Brain microvascular endothelial cell (primary cell): ENCODE data around the gene UBLCP1.
A peak's percentile ranks its signal among the peaks of the same experiment; 100 is the strongest.
"Not testable (repeated sequence)": the region's sequence is repeated elsewhere in the genome, so short reads cannot be mapped to it uniquely, and the experiment has no call there.

Experiments used
- DNase-seq: peaks from one replicate; pipeline ENCODE4 v3.0.0-alpha.2; 2020
- H3K27ac ChIP-seq: fragments of 250-450 bp; sonication (Bioruptor Pico); 2 replicates; pipeline ENCODE4 v1.5.1; 2020; ENCODE audit warnings: mild to moderate bottlenecking, moderate library complexity
- H3K27me3 ChIP-seq: fragments of 250-450 bp; sonication (Bioruptor Pico); replicated peaks from 2 replicates; pipeline ENCODE4 v1.5.1; 2020; ENCODE audit warnings: mild to moderate bottlenecking
- H3K36me3 ChIP-seq: fragments of 250-450 bp; sonication (Bioruptor Pico); replicated peaks from 2 replicates; pipeline ENCODE4 v1.5.1; 2020; ENCODE audit warnings: mild to moderate bottlenecking
- H3K4me3 ChIP-seq: 2 replicates; pipeline ENCODE4 v1.5.1; 2011; ENCODE audit warnings: low read depth, mild to moderate bottlenecking, control low read depth, low read length, moderate library complexity
- in situ Hi-C: cut with HindIII; loops from 2 replicates; pipeline ENCODE4 v1.10.0; 2017; ENCODE audit warnings: low sequenced_read_pairs, low pct_ligation_motif_present
- TF ChIP-seq, protein P1 (sequence below): IDR thresholded peaks from 2 replicates; pipeline ENCODE4 v1.5.1; 2011; ENCODE audit warnings: low read depth, mild to moderate bottlenecking, moderate library complexity, low read length, control low read depth, inconsistent platforms; ENCODE audit errors: missing control alignments

Gene UBLCP1

DNA sequence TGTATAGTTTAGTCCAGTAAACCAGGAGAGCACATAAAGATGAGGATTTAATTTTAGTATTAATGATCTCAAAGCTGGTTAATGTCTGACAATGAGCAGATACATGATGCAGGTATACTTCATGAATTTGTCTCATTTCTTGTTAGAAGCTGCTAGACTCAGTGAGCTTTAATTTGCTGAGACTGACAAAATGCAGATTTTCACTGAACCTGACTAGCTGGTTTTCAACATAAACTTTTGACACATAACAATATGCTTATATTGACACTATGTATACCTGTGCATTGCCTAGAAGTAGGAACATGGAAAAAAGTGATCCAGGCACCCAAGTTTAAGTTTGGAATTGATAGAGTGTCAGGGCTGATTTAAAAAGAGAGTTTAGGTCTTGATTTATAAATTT is 10.8 kb downstream of the UBLCP1 start:
- TF ChIP-seq, protein P1, sequence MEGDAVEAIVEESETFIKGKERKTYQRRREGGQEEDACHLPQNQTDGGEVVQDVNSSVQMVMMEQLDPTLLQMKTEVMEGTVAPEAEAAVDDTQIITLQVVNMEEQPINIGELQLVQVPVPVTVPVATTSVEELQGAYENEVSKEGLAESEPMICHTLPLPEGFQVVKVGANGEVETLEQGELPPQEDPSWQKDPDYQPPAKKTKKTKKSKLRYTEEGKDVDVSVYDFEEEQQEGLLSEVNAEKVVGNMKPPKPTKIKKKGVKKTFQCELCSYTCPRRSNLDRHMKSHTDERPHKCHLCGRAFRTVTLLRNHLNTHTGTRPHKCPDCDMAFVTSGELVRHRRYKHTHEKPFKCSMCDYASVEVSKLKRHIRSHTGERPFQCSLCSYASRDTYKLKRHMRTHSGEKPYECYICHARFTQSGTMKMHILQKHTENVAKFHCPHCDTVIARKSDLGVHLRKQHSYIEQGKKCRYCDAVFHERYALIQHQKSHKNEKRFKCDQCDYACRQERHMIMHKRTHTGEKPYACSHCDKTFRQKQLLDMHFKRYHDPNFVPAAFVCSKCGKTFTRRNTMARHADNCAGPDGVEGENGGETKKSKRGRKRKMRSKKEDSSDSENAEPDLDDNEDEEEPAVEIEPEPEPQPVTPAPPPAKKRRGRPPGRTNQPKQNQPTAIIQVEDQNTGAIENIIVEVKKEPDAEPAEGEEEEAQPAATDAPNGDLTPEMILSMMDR: no peak
- DNase-seq: no peak
- no peak overlapping the region for H3K4me3 ChIP-seq
- no peaks in the 10 kb centered on the region for H3K27me3 ChIP-seq
- H3K27ac ChIP-seq: no peak overlapping the region
- peaks cover 25% of the 10 kb centered on the region for H3K36me3 ChIP-seq
- in situ Hi-C loops: no loop called here

DNA sequence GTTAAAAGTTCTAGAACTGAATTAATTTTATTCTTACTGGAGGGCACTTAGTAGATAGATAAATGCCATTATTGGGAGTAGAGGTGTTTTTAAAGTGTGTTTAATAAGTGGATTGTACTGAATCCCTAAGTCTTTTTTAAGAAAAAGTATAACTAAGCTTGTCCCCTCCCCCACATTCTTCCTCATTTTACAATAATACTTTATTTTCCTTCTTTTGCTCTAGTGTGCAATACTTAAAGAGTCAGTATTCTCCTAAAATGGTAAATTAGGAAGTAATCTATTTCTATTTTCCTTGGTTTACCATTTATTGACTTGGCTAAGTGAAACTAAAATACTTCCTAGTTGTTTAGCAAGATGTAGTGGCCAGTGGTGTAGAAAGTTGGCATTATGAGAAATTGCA is 11.6 kb downstream of the UBLCP1 start:
- no peak overlapping the region for H3K4me3 ChIP-seq
- H3K27ac ChIP-seq: no peak overlapping the region
- H3K27me3 ChIP-seq: no peaks in the 10 kb centered on the region
- TF ChIP-seq, protein P1: no peak
- in situ Hi-C loops: no loop called here
- H3K36me3 ChIP-seq: peaks cover 20% of the 10 kb centered on the region
- DNase-seq: no peak

DNA sequence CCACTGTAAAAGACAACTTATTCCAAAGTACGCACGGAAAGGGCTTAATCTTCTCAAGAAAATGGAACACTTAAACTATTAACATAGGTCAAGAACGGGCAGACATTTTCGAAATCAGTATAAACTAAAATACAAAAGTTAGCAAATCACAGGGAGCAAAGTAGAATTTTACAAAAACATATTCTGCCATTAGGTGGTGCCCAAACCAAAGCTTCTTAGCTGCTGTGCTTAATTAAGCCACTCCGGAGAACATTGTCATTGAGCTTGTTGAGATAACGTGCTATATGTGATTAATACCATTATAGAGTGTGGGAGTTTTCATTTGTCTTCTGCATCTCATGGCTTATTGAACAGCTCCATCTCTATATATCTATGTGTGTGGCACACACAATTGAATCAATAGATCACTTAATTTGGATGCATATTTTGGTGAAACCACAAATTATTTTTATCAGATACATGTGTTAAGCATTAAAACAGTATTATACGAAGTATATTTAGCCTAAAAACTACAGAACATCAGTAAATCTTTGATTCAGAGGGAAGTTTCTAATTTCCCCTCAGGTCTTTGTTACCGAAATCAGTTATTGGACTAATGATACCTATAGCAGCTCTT is 23.4 kb downstream of the UBLCP1 start:
- in situ Hi-C loops: no loop called here
- TF ChIP-seq, protein P1: peak; percentile 55
- no peak for DNase-seq

DNA sequence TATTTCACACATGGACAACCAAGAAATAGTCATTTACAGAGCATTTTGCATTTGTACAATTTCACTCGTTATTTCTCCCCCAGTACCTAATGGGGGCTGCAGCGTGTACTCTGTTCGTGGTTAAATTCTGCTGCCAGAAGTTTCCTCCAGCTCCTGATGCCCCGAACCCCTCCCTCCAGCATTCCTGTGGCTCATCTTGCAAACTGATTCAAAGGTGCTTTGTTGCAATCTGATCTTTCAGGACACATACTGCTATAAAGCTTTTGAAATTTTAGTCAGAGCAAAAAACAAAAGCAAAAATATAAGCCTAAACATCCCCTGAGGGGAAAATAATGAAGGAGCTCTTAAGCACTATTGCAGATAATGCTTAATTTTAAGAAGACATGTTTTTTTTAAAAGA is 27.7 kb downstream of the UBLCP1 start:
- H3K36me3 ChIP-seq: no peaks in the 10 kb centered on the region
- no peak overlapping the region for H3K4me3 ChIP-seq
- H3K27ac ChIP-seq: no peak overlapping the region
- DNase-seq: no peak
- H3K27me3 ChIP-seq: no peaks in the 10 kb centered on the region
- in situ Hi-C loops: no loop called here
- TF ChIP-seq, protein P1: no peak

More for the DNA sequence above, 23.4 kb downstream of the UBLCP1 start:
- Histone ChIP-seq H3K27me3 (no peaks in the 10 kb centered on the region), H3K27ac (no peak overlapping the region), H3K4me3 (no peak overlapping the region), H3K36me3 (peaks cover 4% of the 10 kb centered on the region)

DNA sequence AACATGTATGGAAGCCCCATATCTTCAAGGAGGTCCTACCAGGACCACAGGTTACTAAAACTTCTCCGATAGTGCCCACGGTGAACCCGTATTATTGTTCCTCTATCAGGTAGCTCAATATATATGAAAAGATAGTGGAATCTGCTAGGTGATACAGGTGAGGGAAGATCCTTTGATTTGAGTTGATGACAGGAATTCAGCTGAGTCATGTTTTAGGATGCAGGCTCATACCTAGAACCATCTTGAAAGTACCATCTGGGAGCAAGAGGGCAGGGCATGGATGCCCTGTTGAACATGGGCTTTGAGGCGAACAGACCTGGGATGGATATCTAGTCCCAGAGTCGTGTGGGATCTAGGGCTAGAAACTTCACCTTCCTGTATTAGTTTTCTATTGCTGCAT is 31.8 kb downstream of the UBLCP1 start:
- in situ Hi-C loops: no loop called here
- H3K36me3 ChIP-seq: no peaks in the 10 kb centered on the region
- H3K4me3 ChIP-seq: no peak overlapping the region
- H3K27me3 ChIP-seq: no peaks in the 10 kb centered on the region
- no peak for DNase-seq
- TF ChIP-seq, protein P1: no peak
- no peak overlapping the region for H3K27ac ChIP-seq

DNA sequence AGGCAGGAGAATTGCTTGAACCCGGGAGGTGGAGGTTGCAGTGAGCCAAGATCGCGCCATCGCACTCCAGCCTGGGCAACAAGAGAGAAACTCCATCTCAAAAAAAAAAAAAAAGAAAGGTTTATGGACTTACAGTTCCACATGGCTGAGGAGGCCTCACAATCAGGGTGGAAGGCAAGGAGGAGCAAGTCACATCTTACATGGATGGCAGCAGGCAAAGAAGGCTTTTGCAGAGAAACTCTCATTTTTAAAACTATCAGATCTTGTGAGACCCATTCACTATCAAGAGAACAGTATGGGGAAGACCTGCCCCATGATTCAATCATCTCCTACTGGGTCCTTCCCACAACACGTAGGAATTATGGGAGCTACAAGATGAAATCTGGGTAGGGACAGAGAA is 34.2 kb downstream of the UBLCP1 start:
- H3K36me3 ChIP-seq, H3K27ac ChIP-seq, in situ Hi-C loops, H3K4me3 ChIP-seq, DNase-seq, H3K27me3 ChIP-seq: not testable (repeated sequence)
